ENCODE measurements around the gene LMF2. TPM values are rescaled to one million over a fixed set of nuclear protein-coding genes. Genes with fewer than 3 reads are reported as not detected.

Gene LMF2
- total and polyA plus RNA-seq, 2 of the 8 experiments (the other 6 are each of a cell fraction or from before 2014, with no cell fraction given): 34.3 to 62.9 TPM

GRCh38 chr22:50467341-50467740 is 40.2 kb downstream of the LMF2 start:
- Histone ChIP-seq H3K36me3 (ENCODE audit: control insufficient read depth in 2 of 4, insufficient read depth in 4 of 4, low read length in 3 of 4) (peaks cover 23 to 51% (median 39%) of the 10 kb centered on the region in 4 experiments), H3K18ac (ENCODE audit: extremely low read depth, low read length) (no peak overlapping the region), H2BK15ac (ENCODE audit: low read length) (no peak overlapping the region), H3K4me3 (ENCODE audit: extremely low read depth in 1 of 4, insufficient read depth in 2 of 4, low read depth in 3 of 4, low read length in 4 of 4) (no peak overlapping the region), H2AK5ac (ENCODE audit: low read depth, low read length) (no peak overlapping the region), H3K79me1 (ENCODE audit: low read depth, low read length) (peaks cover 22% of the 10 kb centered on the region), H4K20me1 (replicated peaks in 1 of 2; ENCODE audit: control insufficient read depth in 1 of 2, insufficient read depth in 2 of 2, low read length in 2 of 2) (peaks cover 25 to 52% of the 10 kb centered on the region in 2 experiments), H2BK20ac (ENCODE audit: low read length) (no peak overlapping the region), H3K23ac (ENCODE audit: insufficient read length) (no peak overlapping the region), H4K91ac (replicated peaks; ENCODE audit: insufficient read length, low read length) (no peak overlapping the region), H3K9ac (replicated peaks in 1 of 4; ENCODE audit: extremely low read depth in 1 of 4, low read depth in 3 of 4, low read length in 3 of 4) (no peak overlapping the region), H3K27me3 (replicated peaks in 1 of 4; ENCODE audit: control insufficient read depth in 3 of 4, extremely low read depth in 1 of 4, insufficient read depth in 3 of 4, low read length in 3 of 4) (no peaks in the 10 kb centered on the region), H4K8ac (ENCODE audit: extremely low read depth, insufficient read depth, low read length) (no peak overlapping the region), H3K4me2 (ENCODE audit: insufficient read depth in 1 of 2, low read depth in 2 of 2, low read length in 2 of 2) (no peak overlapping the region), H2BK12ac (ENCODE audit: low read depth, low read length) (no peak overlapping the region), H2BK5ac (ENCODE audit: low read depth, low read length) (no peak overlapping the region), H3K23me2 (ENCODE audit: low read depth, low read length) (no peaks in the 10 kb centered on the region; the same call in 1 of the 2 replicates), H4K5ac (ENCODE audit: insufficient read length, low read depth, low read length) (no peak overlapping the region), H2AFZ (ENCODE audit: low read length) (no peak overlapping the region), H3K79me2 (ENCODE audit: control insufficient read depth in 1 of 2, insufficient read depth in 2 of 2, low read length in 2 of 2) (peaks cover 0 to 39% of the 10 kb centered on the region in 2 experiments; a peak in 3 of 4 replicates), H2BK120ac (replicated peaks; ENCODE audit: low read depth, low read length) (no peak overlapping the region), H3K14ac (ENCODE audit: insufficient read length) (no peak overlapping the region), H3K4me1 (replicated peaks in 1 of 4; ENCODE audit: control insufficient read depth in 3 of 4, insufficient read depth in 4 of 4, low read length in 3 of 4) (peaks cover 0 to 13% (median 9%) of the 10 kb centered on the region in 4 experiments; a peak in 6 of 7 replicates), H3K56ac (replicated peaks; ENCODE audit: insufficient read length, low read depth, low read length) (no peak overlapping the region), H3K27ac (ENCODE audit: low read depth, low read length) (no peak overlapping the region; the same call in 1 of the 2 replicates), H3K9me3 (ENCODE audit: insufficient read depth in 2 of 2, low read depth in 1 of 2, low read length in 1 of 2) (no peaks in the 10 kb centered on the region), H3K4ac (replicated peaks; ENCODE audit: insufficient read length, low read depth, low read length) (no peak overlapping the region)
- DNase-seq (ENCODE audit: low read depth in 1 of 2, low spot score in 2 of 2) (no peak), FAIRE-seq (no peak)
- 91% methylated on average over 23 of the region's 24 CpGs; no CpG with 5 or more reads in 1 of the 2 experiments for WGBS, 2 experiments (ENCODE audit: extremely low coverage in 1 of 2, insufficient coverage in 1 of 2, insufficient read length in 1 of 2, insufficient replicate concordance in 2 of 2, low coverage in 1 of 2, low lambda C conversion rate in 2 of 2, missing lambda C conversion rate in 1 of 2)
- ChIA-PET CTCF (ENCODE audit: partially characterized antibody) (interaction anchor here (1.2 to 9.1 kb wide), 5 partner anchors 10 to 68 kb away, joined by 3 to 60 read pairs (median 5); partner anchors contain the start of gene SCO2), POLR2A (ENCODE audit: partially characterized antibody) (interaction anchor here (1.1 to 3.0 kb wide), 5 partner anchors 16 to 74 kb away, joined by 3 to 9 read pairs (median 6); no protein-coding TSS in a partner anchor)
- no peak for TF ChIP-seq ASH2L (IDR thresholded peaks at IDR 0.05; ENCODE audit: low read length)
- TF ChIP-seq POLR2A (IDR thresholded peaks at IDR 0.05; ENCODE audit: control extremely low read depth in 1 of 2, low read depth in 2 of 2, low read length in 2 of 2): no peak
- TF ChIP-seq BRCA1 (IDR thresholded peaks at IDR 0.05; ENCODE audit: low read depth, low read length): no peak
- TF ChIP-seq SUZ12 (IDR thresholded peaks at IDR 0.05; ENCODE audit: low read length): no peak
- no peak for TF ChIP-seq BCL11A (IDR thresholded peaks at IDR 0.05; ENCODE audit: low read depth in 2 of 2, low read length in 2 of 2)
- TF ChIP-seq NANOG (IDR thresholded peaks at IDR 0.05; ENCODE audit: insufficient read depth, low read depth, low read length, poor library complexity, severe bottlenecking): no peak
- TF ChIP-seq CBX5 (IDR thresholded peaks at IDR 0.05; ENCODE audit: low read depth, low read length): no peak

Measured in H1 (cell line).